AG09309 (cell line): Measurements from ENCODE around the gene CCDC186.

Source experiments
- DNase-seq: peaks from one replicate; pipeline ENCODE4 v3.0.0-alpha.2; 2010; ENCODE audit warnings: low read depth
- H3K4me3 ChIP-seq: 2 replicates; pipeline ENCODE4 v1.5.1; 2011; ENCODE audit warnings: mild to moderate bottlenecking, low read depth, low read length, moderate library complexity; ENCODE audit not compliant: control insufficient read depth
- TF ChIP-seq, protein P1 (sequence below): IDR thresholded peaks from 2 replicates; pipeline ENCODE4 v1.5.1; 2011; ENCODE audit warnings: mild to moderate bottlenecking, low read depth, low read length, inconsistent platforms; ENCODE audit not compliant: insufficient read depth, control insufficient read depth; ENCODE audit errors: missing control alignments

CCDC186 gene

DNA sequence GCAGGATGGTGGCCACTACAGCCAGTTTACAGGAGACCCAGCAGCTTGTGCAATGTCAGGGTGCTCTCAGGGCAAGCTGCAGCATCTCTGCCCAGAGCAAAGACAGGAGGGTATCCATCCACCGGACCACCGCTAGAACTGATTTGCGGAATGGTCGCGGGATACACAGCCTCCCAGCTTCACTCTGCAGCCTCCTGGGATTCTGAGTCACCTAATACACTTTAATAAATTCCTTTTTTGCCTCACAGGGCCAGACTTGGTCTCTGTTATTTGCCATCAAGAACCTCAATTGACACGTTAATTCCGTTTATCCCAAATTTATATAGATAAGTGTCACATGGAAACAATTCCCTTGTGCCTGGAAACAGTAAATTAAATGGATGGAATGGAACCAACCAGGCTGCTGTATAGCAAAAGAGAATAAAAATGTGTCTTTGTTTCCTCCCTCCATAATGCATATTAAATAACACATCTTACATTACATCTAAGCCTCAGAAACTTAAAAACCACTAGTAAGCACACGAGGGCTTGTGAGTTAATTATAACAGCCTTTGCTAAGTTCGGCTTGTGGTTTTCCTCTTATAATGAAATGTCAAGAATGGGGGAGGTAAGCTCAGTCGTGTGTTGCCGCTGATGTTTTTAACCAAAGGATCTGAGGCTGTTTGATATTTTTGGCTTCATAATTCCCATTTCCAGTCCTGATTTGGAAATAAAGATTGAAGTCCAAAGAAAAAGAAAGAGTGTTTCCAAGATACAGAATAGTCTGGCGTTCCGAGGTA, 78.3 kb downstream of the CCDC186 start:
- H3K4me3 ChIP-seq, result no peak overlapping the region
- TF ChIP-seq, protein P1, sequence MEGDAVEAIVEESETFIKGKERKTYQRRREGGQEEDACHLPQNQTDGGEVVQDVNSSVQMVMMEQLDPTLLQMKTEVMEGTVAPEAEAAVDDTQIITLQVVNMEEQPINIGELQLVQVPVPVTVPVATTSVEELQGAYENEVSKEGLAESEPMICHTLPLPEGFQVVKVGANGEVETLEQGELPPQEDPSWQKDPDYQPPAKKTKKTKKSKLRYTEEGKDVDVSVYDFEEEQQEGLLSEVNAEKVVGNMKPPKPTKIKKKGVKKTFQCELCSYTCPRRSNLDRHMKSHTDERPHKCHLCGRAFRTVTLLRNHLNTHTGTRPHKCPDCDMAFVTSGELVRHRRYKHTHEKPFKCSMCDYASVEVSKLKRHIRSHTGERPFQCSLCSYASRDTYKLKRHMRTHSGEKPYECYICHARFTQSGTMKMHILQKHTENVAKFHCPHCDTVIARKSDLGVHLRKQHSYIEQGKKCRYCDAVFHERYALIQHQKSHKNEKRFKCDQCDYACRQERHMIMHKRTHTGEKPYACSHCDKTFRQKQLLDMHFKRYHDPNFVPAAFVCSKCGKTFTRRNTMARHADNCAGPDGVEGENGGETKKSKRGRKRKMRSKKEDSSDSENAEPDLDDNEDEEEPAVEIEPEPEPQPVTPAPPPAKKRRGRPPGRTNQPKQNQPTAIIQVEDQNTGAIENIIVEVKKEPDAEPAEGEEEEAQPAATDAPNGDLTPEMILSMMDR, result no peak
- no peak for DNase-seq

DNA sequence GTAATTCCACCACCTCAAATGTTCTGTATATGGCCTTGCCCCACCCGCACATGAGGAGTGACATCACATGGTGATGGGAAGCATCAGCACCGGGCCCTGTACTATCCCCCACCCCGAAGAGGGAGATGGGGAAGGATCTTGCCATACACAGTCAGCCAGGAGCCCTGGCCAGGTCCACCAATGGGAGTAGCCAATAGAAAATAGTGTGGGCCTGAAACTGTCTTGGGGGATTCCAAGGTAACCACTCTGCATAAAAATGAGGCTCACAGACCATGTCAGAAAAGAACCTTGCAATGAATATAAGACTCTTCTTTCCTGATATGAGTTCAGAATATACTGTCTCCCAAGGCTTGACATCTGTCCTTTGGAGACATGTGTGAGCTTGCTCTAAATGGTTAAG, 79.2 kb downstream of the CCDC186 start:
- no peak for DNase-seq

GRCh38 chr10:114087655-114088054, 86.3 kb downstream of the CCDC186 start:
- no peak for DNase-seq
- TF ChIP-seq, protein P1, result no peak
- H3K4me3 ChIP-seq, result no peak overlapping the region

More for the DNA sequence above, 79.2 kb downstream of the CCDC186 start:
- TF ChIP-seq, protein P1, result no peak
- no peak overlapping the region for H3K4me3 ChIP-seq

DNA sequence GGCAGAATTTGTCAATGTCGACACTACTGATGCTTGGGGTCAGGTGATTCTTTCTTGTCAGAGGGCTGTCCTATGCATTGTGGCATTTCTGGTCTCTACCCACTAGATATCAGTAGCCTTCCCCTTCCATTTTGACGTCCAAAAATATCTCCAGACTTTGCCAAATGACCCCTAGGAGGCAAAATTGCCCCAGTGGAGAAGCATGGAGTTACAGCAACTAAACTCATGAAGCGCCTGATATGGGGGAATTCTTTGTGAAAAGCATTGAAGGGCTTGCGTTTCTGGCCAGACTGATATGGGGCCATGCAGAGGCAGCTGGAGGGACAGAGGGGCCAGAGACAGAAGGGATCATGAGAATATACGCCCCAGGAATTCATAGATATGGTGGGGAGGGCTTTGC, 86.7 kb downstream of the CCDC186 start:
- H3K4me3 ChIP-seq, result no peak overlapping the region
- DNase-seq, result no peak
- TF ChIP-seq, protein P1, result no peak

DNA sequence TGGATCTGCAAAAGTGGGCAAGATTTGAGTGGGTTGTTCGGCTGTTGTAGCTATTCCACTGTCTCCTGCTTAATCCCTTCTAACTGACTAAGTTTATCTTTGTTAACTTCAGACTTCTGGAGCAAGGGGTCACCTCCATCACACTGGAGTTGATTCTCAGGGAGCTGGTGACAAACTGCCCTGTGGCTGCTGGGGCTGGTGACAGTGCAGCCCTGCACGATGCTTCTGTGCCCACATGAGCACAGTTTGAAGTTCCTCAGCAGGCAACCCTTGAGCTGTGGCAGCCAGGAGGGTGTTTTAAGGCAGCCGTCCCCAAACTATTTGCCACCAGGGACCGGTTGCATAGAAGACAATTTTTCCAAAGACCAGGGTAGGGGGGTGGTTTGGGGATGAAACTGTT, 89.8 kb downstream of the CCDC186 start:
- no peak overlapping the region for H3K4me3 ChIP-seq
- TF ChIP-seq, protein P1, result no peak
- DNase-seq, result no peak

GRCh38 chr10:114083040-114083439, 91.0 kb downstream of the CCDC186 start:
- DNase-seq, result no peak
- TF ChIP-seq, protein P1, result no peak
- no peak overlapping the region for H3K4me3 ChIP-seq
